ENCODE results near the gene DIDO1.
"Not testable (repeated sequence)": the region's sequence is repeated elsewhere in the genome, so short reads cannot be mapped to it uniquely, and the experiment has no call there.

Gene DIDO1

GRCh38 chr20:62855120-62855519 is 71.2 kb downstream of the DIDO1 start:
- no peak for DNase-seq (ENCODE audit: low read depth in 2 of 2)

GRCh38 chr20:62854121-62854520 is 72.2 kb downstream of the DIDO1 start:
- no peak for DNase-seq (ENCODE audit: low read depth in 2 of 2)

GRCh38 chr20:62853304-62853703 is 73.0 kb downstream of the DIDO1 start:
- not testable (repeated sequence) for DNase-seq (ENCODE audit: low read depth in 2 of 2)

- no peak for DNase-seq (ENCODE audit: low read depth in 2 of 2)
These were observed 73.5 kb downstream of the DIDO1 start for GRCh38 chr20:62852841-62853240.

GRCh38 chr20:62852196-62852595 is 74.1 kb downstream of the DIDO1 start:
- no peak for DNase-seq (ENCODE audit: low read depth in 2 of 2)

GRCh38 chr20:62850333-62850974 is 75.9 kb downstream of the DIDO1 start:
- DNase-seq (ENCODE audit: low read depth in 2 of 2): no peak

- DNase-seq (ENCODE audit: low read depth in 2 of 2): no peak
These were observed 76.9 kb downstream of the DIDO1 start for GRCh38 chr20:62849431-62849830.

- DNase-seq (ENCODE audit: low read depth in 2 of 2): not testable (repeated sequence)
These were observed 77.4 kb downstream of the DIDO1 start for GRCh38 chr20:62848917-62849316.

- no peak for DNase-seq (ENCODE audit: low read depth in 2 of 2)
These were observed 80.0 kb downstream of the DIDO1 start for GRCh38 chr20:62846166-62846890.

- DNase-seq (ENCODE audit: low read depth in 2 of 2): no peak
These were observed 80.7 kb downstream of the DIDO1 start for GRCh38 chr20:62845416-62846160.

GRCh38 chr20:62844182-62844581 is 82.1 kb downstream of the DIDO1 start:
- DNase-seq (ENCODE audit: low read depth in 2 of 2): no peak

- DNase-seq (ENCODE audit: low read depth in 2 of 2): no peak
These were observed 82.6 kb downstream of the DIDO1 start for GRCh38 chr20:62843656-62844055.

- no peak for DNase-seq (ENCODE audit: low read depth in 2 of 2)
These were observed 84.5 kb downstream of the DIDO1 start for GRCh38 chr20:62841705-62842212.

GRCh38 chr20:62840244-62841197 is 85.8 kb downstream of the DIDO1 start:
- no peak for DNase-seq (ENCODE audit: low read depth in 2 of 2)

- DNase-seq (ENCODE audit: low read depth in 2 of 2): no peak
These were observed 86.5 kb downstream of the DIDO1 start for GRCh38 chr20:62839816-62840215.

- no peak for DNase-seq (ENCODE audit: low read depth in 2 of 2)
These were observed 87.0 kb downstream of the DIDO1 start for GRCh38 chr20:62839261-62839660.

GRCh38 chr20:62838128-62838891 is 88.0 kb downstream of the DIDO1 start:
- DNase-seq (ENCODE audit: low read depth in 2 of 2): no peak

- DNase-seq (ENCODE audit: low read depth in 2 of 2): no peak
These were observed 88.5 kb downstream of the DIDO1 start for GRCh38 chr20:62837790-62838127.

GRCh38 chr20:62836967-62837490 is 89.3 kb downstream of the DIDO1 start:
- DNase-seq (ENCODE audit: low read depth in 2 of 2): no peak
